HEK293 (cell line): Measurements from ENCODE around the gene ASIC3.

Source experiments
- GLIS1 ChIP-seq: fragments of 450-650 bp; formaldehyde crosslinking; IDR thresholded peaks from 2 replicates; pipeline ENCODE4 v1.5.1; 2016; ENCODE audit warnings: missing biosample characterization, missing genetic modification characterization
- GLIS2 ChIP-seq: fragments of 450-650 bp; formaldehyde crosslinking; IDR thresholded peaks from 2 replicates; pipeline ENCODE4 v1.5.1; 2016; ENCODE audit warnings: missing biosample characterization, missing genetic modification characterization
- KLF1 ChIP-seq: fragments of 450-650 bp; formaldehyde crosslinking; IDR thresholded peaks from 2 replicates; pipeline ENCODE4 v1.5.1; 2016; ENCODE audit warnings: missing biosample characterization, missing genetic modification characterization
- PRDM1 ChIP-seq: fragments of 450-650 bp; formaldehyde crosslinking; IDR thresholded peaks from 2 replicates; pipeline ENCODE4; 2016; ENCODE audit warnings: missing biosample characterization, missing genetic modification characterization
- RBAK ChIP-seq: fragments of 450-650 bp; formaldehyde crosslinking; IDR thresholded peaks from 2 replicates; pipeline ENCODE4 v1.5.1; 2016; ENCODE audit warnings: missing biosample characterization, missing genetic modification characterization
- SP2 ChIP-seq: fragments of 450-650 bp; formaldehyde crosslinking; IDR thresholded peaks from 2 replicates; pipeline ENCODE4 v1.5.1; 2016; ENCODE audit warnings: missing biosample characterization, missing genetic modification characterization
- SP7 ChIP-seq: fragments of 450-650 bp; formaldehyde crosslinking; IDR thresholded peaks from 2 replicates; pipeline ENCODE4 v1.5.1; 2016; ENCODE audit warnings: missing biosample characterization, missing genetic modification characterization
- ZBTB17 ChIP-seq: fragments of 450-650 bp; formaldehyde crosslinking; IDR thresholded peaks from 2 replicates; pipeline ENCODE4 v1.5.1; 2016; ENCODE audit warnings: missing biosample characterization, missing genetic modification characterization
- ZBTB48 ChIP-seq: fragments of 450-650 bp; formaldehyde crosslinking; IDR thresholded peaks from 2 replicates; pipeline ENCODE4 v1.5.1; 2016; ENCODE audit warnings: missing biosample characterization, missing genetic modification characterization
- ZEB2 ChIP-seq: fragments of 450-650 bp; formaldehyde crosslinking; IDR thresholded peaks from 2 replicates; pipeline ENCODE4 v1.5.1; 2016; ENCODE audit warnings: missing biosample characterization, missing genetic modification characterization
- ZFHX2 ChIP-seq: fragments of 450-650 bp; formaldehyde crosslinking; conservative IDR thresholded peaks from 2 replicates; pipeline ENCODE4 v1.5.1; 2016; ENCODE audit warnings: missing biosample characterization, missing genetic modification characterization
- ZNF24 ChIP-seq: fragments of 450-650 bp; formaldehyde crosslinking; IDR thresholded peaks from 2 replicates; pipeline ENCODE4 v1.5.1; 2016; ENCODE audit warnings: missing biosample characterization, missing genetic modification characterization
- ZNF366 ChIP-seq: fragments of 450-650 bp; formaldehyde crosslinking; conservative IDR thresholded peaks from 2 replicates; pipeline ENCODE4 v1.5.1; 2016; ENCODE audit warnings: missing biosample characterization, missing genetic modification characterization
- ZNF558 ChIP-seq: fragments of 450-650 bp; formaldehyde crosslinking; IDR thresholded peaks from 2 replicates; pipeline ENCODE4 v1.5.1; 2016; ENCODE audit warnings: missing biosample characterization, missing genetic modification characterization
- ZNF561 ChIP-seq: fragments of 450-650 bp; IDR thresholded peaks from 2 replicates; pipeline ENCODE4 v1.5.1; 2018; ENCODE audit warnings: missing biosample characterization, missing genetic modification characterization, borderline replicate concordance
- ZNF600 ChIP-seq: fragments of 450-650 bp; formaldehyde crosslinking; IDR thresholded peaks from 2 replicates; pipeline ENCODE4 v1.5.1; 2016; ENCODE audit warnings: missing biosample characterization, missing genetic modification characterization
- ZNF660 ChIP-seq: fragments of 450-650 bp; IDR thresholded peaks from 2 replicates; pipeline ENCODE4 v1.5.1; 2018; ENCODE audit warnings: missing biosample characterization, mild to moderate bottlenecking, missing genetic modification characterization
- ZXDB ChIP-seq: fragments of 450-650 bp; formaldehyde crosslinking; IDR thresholded peaks from 2 replicates; pipeline ENCODE4 v1.5.1; 2016; ENCODE audit warnings: missing biosample characterization, missing genetic modification characterization
- TF ChIP-seq, protein P1 (sequence below): fragments of 450-650 bp; formaldehyde crosslinking; IDR thresholded peaks from 2 replicates; pipeline ENCODE4 v1.5.1; 2016; ENCODE audit warnings: missing biosample characterization, missing genetic modification characterization, low read depth
- TF ChIP-seq, protein P2 (sequence below): fragments of 450-650 bp; formaldehyde crosslinking; IDR thresholded peaks from 2 replicates; pipeline ENCODE4 v1.5.1; 2016; ENCODE audit warnings: missing biosample characterization, missing genetic modification characterization
- TF ChIP-seq, protein P3 (sequence below): fragments of 450-650 bp; formaldehyde crosslinking; IDR thresholded peaks from 2 replicates; pipeline ENCODE4 v1.5.1; 2016; ENCODE audit warnings: missing biosample characterization, missing genetic modification characterization
- TF ChIP-seq, protein P4 (sequence below): fragments of 450-650 bp; formaldehyde crosslinking; IDR thresholded peaks from 2 replicates; pipeline ENCODE4 v1.5.1; 2016; ENCODE audit warnings: missing biosample characterization, missing genetic modification characterization
- TF ChIP-seq, protein P5 (sequence below): fragments of 450-650 bp; formaldehyde crosslinking; IDR thresholded peaks from 2 replicates; pipeline ENCODE4 v1.5.1; 2016; ENCODE audit warnings: missing biosample characterization, missing genetic modification characterization
- TF ChIP-seq, protein P6 (sequence below): fragments of 450-650 bp; formaldehyde crosslinking; IDR thresholded peaks from 2 replicates; pipeline ENCODE4 v1.5.1; 2017; ENCODE audit warnings: missing biosample characterization, mild to moderate bottlenecking, missing genetic modification characterization, moderate library complexity
- TF ChIP-seq, protein P7 (sequence below): fragments of 450-650 bp; formaldehyde crosslinking; IDR thresholded peaks from 2 replicates; pipeline ENCODE4 v1.5.1; 2016; ENCODE audit warnings: missing biosample characterization, missing genetic modification characterization

ASIC3 gene

DNA sequence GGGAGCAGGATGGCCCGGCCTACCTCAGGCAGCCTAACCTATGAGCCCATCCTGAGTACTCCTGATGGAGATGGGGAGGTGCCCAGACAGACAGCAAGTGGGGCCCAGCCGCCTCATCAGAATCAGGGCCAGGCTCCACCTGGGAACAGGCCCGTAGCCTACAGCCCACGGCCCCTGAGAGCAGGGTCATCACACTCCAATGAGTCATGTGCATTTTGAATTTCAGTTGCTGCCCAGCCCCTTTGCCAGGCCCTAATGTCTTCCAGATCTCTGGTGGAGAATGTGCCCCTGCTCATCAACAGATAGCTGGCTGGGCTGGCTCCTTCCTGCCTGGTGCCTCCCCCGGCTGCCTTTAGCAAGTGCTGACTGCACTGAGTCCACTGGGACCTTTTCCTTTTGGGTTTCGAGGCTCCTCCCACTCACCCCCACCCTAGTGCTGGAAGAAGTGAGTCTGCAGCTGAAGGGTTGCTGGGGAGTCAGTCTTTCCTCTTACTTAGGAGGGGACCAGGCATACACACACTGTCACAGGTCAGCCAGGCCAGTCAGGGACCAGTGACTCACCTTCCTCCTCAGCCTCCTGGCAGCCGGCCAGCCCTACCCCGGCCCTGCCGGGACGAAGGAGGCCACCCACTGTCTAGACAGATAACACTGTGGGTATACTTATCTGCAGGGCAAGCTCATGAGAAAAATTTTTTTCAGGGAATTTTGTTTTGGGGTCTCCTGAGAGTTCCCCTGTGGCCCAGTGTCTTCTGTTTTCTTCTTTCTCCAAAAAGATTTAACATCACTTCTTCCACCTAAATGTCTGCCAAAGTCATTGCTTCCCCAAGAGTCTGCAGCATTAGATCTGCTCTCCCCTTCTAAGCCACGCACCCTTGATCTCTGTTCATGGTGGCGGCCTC, 9.1 kb upstream of the ASIC3 start (continued):
- TF ChIP-seq ZNF366, result peak; percentile 86
- TF ChIP-seq ZFHX2 (tag by site-specific recombination), result peak; percentile 69
- peak; percentile 80 for TF ChIP-seq SP7
- TF ChIP-seq, protein P1, sequence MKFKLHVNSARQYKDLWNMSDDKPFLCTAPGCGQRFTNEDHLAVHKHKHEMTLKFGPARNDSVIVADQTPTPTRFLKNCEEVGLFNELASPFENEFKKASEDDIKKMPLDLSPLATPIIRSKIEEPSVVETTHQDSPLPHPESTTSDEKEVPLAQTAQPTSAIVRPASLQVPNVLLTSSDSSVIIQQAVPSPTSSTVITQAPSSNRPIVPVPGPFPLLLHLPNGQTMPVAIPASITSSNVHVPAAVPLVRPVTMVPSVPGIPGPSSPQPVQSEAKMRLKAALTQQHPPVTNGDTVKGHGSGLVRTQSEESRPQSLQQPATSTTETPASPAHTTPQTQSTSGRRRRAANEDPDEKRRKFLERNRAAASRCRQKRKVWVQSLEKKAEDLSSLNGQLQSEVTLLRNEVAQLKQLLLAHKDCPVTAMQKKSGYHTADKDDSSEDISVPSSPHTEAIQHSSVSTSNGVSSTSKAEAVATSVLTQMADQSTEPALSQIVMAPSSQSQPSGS (tag by site-specific recombination), result no peak
- TF ChIP-seq ZBTB48, result peak; percentile 70
- peak; percentile 73; the same call in 1 of the 2 replicates for TF ChIP-seq ZNF558 (tag by site-specific recombination)
- TF ChIP-seq, protein P2, sequence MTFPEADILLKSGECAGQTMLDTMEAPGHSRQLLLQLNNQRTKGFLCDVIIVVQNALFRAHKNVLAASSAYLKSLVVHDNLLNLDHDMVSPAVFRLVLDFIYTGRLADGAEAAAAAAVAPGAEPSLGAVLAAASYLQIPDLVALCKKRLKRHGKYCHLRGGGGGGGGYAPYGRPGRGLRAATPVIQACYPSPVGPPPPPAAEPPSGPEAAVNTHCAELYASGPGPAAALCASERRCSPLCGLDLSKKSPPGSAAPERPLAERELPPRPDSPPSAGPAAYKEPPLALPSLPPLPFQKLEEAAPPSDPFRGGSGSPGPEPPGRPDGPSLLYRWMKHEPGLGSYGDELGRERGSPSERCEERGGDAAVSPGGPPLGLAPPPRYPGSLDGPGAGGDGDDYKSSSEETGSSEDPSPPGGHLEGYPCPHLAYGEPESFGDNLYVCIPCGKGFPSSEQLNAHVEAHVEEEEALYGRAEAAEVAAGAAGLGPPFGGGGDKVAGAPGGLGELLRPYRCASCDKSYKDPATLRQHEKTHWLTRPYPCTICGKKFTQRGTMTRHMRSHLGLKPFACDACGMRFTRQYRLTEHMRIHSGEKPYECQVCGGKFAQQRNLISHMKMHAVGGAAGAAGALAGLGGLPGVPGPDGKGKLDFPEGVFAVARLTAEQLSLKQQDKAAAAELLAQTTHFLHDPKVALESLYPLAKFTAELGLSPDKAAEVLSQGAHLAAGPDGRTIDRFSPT, result peak; percentile 57; the same call in 1 of the 2 replicates
- TF ChIP-seq GLIS2 (tag by site-specific recombination), result peak; percentile 42; the same call in 1 of the 2 replicates
- TF ChIP-seq KLF1, result peak; percentile 32; the same call in 1 of the 2 replicates
- peak; percentile 71 for TF ChIP-seq GLIS1 (tag by site-specific recombination)
- TF ChIP-seq, protein P3, sequence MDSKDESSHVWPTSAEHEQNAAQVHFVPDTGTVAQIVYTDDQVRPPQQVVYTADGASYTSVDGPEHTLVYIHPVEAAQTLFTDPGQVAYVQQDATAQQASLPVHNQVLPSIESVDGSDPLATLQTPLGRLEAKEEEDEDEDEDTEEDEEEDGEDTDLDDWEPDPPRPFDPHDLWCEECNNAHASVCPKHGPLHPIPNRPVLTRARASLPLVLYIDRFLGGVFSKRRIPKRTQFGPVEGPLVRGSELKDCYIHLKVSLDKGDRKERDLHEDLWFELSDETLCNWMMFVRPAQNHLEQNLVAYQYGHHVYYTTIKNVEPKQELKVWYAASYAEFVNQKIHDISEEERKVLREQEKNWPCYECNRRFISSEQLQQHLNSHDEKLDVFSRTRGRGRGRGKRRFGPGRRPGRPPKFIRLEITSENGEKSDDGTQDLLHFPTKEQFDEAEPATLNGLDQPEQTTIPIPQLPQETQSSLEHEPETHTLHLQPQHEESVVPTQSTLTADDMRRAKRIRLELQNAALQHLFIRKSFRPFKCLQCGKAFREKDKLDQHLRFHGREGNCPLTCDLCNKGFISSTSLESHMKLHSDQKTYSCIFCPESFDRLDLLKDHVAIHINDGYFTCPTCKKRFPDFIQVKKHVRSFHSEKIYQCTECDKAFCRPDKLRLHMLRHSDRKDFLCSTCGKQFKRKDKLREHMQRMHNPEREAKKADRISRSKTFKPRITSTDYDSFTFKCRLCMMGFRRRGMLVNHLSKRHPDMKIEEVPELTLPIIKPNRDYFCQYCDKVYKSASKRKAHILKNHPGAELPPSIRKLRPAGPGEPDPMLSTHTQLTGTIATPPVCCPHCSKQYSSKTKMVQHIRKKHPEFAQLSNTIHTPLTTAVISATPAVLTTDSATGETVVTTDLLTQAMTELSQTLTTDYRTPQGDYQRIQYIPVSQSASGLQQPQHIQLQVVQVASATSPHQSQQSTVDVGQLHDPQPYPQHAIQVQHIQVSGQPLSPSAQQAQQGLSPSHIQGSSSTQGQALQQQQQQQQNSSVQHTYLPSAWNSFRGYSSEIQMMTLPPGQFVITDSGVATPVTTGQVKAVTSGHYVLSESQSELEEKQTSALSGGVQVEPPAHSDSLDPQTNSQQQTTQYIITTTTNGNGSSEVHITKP (tag by site-specific recombination), result peak; percentile 57
- TF ChIP-seq SP2 (tag by site-specific recombination), result peak; percentile 33; the same call in 1 of the 2 replicates
- TF ChIP-seq, protein P4, sequence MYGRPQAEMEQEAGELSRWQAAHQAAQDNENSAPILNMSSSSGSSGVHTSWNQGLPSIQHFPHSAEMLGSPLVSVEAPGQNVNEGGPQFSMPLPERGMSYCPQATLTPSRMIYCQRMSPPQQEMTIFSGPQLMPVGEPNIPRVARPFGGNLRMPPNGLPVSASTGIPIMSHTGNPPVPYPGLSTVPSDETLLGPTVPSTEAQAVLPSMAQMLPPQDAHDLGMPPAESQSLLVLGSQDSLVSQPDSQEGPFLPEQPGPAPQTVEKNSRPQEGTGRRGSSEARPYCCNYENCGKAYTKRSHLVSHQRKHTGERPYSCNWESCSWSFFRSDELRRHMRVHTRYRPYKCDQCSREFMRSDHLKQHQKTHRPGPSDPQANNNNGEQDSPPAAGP (tag by site-specific recombination), result peak; percentile 69
- TF ChIP-seq, protein P5, sequence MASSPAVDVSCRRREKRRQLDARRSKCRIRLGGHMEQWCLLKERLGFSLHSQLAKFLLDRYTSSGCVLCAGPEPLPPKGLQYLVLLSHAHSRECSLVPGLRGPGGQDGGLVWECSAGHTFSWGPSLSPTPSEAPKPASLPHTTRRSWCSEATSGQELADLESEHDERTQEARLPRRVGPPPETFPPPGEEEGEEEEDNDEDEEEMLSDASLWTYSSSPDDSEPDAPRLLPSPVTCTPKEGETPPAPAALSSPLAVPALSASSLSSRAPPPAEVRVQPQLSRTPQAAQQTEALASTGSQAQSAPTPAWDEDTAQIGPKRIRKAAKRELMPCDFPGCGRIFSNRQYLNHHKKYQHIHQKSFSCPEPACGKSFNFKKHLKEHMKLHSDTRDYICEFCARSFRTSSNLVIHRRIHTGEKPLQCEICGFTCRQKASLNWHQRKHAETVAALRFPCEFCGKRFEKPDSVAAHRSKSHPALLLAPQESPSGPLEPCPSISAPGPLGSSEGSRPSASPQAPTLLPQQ (tag by site-specific recombination), result peak; percentile 54; the same call in 1 of the 2 replicates
- TF ChIP-seq ZNF24 (tag by site-specific recombination), result peak; percentile 73; the same call in 1 of the 2 replicates
- TF ChIP-seq, protein P6, sequence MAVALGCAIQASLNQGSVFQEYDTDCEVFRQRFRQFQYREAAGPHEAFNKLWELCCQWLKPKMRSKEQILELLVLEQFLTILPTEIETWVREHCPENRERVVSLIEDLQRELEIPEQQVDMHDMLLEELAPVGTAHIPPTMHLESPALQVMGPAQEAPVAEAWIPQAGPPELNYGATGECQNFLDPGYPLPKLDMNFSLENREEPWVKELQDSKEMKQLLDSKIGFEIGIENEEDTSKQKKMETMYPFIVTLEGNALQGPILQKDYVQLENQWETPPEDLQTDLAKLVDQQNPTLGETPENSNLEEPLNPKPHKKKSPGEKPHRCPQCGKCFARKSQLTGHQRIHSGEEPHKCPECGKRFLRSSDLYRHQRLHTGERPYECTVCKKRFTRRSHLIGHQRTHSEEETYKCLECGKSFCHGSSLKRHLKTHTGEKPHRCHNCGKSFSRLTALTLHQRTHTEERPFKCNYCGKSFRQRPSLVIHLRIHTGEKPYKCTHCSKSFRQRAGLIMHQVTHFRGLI (tag by site-specific recombination), result peak; percentile 70
- TF ChIP-seq PRDM1, result peak; percentile 34; the same call in 1 of the 2 replicates
- peak; percentile 35 for TF ChIP-seq ZBTB17 (tag by site-specific recombination)
- TF ChIP-seq ZNF660, result peak; percentile 84
- TF ChIP-seq, protein P7, sequence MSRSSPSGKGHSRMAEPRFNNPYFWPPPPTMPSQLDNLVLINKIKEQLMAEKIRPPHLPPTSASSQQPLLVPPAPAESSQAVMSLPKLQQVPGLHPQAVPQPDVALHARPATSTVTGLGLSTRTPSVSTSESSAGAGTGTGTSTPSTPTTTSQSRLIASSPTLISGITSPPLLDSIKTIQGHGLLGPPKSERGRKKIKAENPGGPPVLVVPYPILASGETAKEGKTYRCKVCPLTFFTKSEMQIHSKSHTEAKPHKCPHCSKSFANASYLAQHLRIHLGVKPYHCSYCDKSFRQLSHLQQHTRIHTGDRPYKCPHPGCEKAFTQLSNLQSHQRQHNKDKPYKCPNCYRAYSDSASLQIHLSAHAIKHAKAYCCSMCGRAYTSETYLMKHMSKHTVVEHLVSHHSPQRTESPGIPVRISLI, result no peak
- peak; percentile 77 for TF ChIP-seq ZNF600
- TF ChIP-seq ZXDB (tag by site-specific recombination), result peak; percentile 29; the same call in 1 of the 2 replicates
- TF ChIP-seq ZEB2 (tag by site-specific recombination), result 0 out of 2 replicates have a peak, but pooled peaks have one; percentile 26
- TF ChIP-seq ZNF561, result 0 out of 2 replicates have a peak, but pooled peaks have one; percentile 56
- no peak for TF ChIP-seq RBAK (tag by site-specific recombination)
